ENCODE data around the gene IWS1.

DNA sequence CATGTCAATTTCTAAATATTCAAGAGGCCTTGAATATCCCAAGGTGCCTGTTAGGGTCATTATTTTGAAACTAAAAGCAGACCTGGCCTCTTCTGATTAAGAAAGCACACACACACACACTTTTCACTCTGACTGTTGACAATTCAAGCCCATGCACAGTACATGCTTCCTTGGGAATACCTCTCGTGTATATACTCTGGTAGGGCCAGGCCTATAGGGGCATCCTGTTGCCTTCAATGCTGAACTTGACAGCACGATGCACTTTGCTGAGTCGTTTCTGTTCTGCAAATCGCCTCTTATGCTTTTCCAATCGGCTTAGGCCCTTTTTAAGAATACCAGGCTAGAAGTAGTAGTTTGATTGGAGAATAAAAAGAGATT, 40.6 kb downstream of the IWS1 start:
- TF ChIP-seq, protein P1, sequence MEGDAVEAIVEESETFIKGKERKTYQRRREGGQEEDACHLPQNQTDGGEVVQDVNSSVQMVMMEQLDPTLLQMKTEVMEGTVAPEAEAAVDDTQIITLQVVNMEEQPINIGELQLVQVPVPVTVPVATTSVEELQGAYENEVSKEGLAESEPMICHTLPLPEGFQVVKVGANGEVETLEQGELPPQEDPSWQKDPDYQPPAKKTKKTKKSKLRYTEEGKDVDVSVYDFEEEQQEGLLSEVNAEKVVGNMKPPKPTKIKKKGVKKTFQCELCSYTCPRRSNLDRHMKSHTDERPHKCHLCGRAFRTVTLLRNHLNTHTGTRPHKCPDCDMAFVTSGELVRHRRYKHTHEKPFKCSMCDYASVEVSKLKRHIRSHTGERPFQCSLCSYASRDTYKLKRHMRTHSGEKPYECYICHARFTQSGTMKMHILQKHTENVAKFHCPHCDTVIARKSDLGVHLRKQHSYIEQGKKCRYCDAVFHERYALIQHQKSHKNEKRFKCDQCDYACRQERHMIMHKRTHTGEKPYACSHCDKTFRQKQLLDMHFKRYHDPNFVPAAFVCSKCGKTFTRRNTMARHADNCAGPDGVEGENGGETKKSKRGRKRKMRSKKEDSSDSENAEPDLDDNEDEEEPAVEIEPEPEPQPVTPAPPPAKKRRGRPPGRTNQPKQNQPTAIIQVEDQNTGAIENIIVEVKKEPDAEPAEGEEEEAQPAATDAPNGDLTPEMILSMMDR (IDR thresholded peaks at IDR 0.05) = no peak
- TF ChIP-seq POLR2A (IDR thresholded peaks at IDR 0.05) = no peak
